Fibroblast of peridontal ligament (primary cell): Measurements from ENCODE around the gene NFKB1.

ENCODE experiments used
- DNase-seq: peaks from one replicate; pipeline ENCODE4 v3.0.0-alpha.2; 2010; ENCODE audit errors: extremely low read depth

The NFKB1 gene

GRCh38 chr4:102500352-102500695 lies 835 bp upstream of the NFKB1 start:
- DNase-seq: no peak

- no peak for DNase-seq
These were observed 213 bp downstream of the NFKB1 start for GRCh38 chr4:102501447-102501696.

GRCh38 chr4:102502543-102502818 lies 1.3 kb downstream of the NFKB1 start:
- no peak for DNase-seq

- no peak for DNase-seq
These were observed 2.2 kb downstream of the NFKB1 start for GRCh38 chr4:102503301-102503746.

- no peak for DNase-seq
These were observed 3.0 kb downstream of the NFKB1 start for GRCh38 chr4:102503831-102504786.

- no peak for DNase-seq
These were observed 3.8 kb downstream of the NFKB1 start for GRCh38 chr4:102504941-102505340.

GRCh38 chr4:102505708-102506107 lies 4.5 kb downstream of the NFKB1 start:
- DNase-seq: no peak

- no peak for DNase-seq
These were observed 5.4 kb downstream of the NFKB1 start for GRCh38 chr4:102506523-102506922.

DNA sequence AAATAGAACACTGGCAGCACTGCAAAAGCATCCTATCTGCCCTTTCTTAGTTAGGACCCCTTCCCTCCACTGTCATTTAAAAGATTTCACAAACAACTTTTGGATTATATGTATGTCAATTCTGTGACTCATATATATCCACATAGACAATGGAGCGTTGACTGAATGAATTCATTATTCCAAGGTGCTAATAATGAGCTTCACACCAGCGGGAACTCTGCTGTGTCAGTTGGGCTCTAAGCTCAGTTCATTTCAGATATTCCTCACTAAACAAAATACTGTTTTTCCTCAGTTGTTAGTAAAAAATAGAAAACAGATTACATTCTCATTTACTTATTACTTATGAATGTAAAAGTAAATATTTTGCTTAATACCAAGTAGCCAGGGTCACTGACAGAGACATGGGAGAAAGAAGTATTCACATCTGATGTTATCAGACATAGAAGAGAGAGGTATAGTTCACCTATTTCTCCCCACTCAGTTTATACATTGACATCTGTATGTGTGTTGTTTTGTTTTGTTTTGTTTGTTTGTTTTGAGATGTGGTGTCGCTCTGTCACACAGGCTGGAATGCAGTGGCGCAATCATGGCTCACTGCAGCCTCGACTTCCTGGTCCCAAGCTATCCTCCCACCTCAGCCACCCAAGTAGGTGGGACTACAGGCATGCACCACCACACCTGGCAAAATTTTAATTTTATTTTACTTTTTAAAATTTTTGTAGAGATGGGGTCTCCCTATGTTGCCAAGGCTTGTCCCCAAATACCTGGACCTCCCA lies 10.9 kb downstream of the NFKB1 start:
- DNase-seq: no peak

GRCh38 chr4:102514298-102514964 lies 13.3 kb downstream of the NFKB1 start:
- no peak for DNase-seq

GRCh38 chr4:102517753-102518152 lies 16.6 kb downstream of the NFKB1 start:
- DNase-seq: no peak

GRCh38 chr4:102518703-102519131 lies 17.6 kb downstream of the NFKB1 start:
- DNase-seq: no peak

DNA sequence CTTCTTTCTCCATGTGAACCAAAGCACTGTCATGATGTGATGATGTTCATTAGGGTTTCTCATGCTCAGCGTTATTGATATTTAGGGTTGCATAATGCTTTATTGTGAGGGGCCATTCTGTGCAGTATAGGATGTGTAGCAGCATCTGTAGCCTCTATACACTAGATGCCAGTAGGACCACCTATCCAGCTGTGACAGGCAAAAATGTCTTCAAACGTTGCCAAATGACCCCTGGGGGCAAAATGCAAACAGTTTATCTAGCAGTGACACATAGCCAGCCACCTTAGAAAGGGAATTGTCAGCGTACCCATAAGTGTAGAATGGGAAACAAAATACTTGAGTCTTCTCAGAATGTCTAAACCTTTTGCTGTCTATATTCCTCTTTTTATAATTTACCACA lies 18.8 kb downstream of the NFKB1 start:
- DNase-seq: no peak

DNA sequence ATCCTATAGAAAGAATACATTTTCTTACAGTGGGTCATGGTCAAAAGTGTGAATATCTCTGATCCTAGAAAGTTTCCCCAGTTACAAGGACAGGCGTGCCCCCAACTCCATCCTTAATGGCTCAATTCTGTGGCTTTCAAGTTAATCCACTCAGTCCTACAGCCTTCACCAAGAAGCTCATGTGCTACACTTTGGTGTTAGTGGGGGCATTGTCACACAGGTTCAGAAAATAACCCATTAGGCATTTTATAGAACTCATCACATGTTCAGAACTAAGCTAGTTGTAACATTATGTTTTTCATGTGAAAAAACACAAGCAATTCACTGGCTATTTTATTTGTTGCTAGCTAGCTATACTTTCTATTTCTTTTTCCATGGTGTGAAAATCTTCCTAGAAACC lies 20.4 kb downstream of the NFKB1 start:
- DNase-seq: no peak

GRCh38 chr4:102522031-102522440 lies 20.9 kb downstream of the NFKB1 start:
- no peak for DNase-seq

GRCh38 chr4:102524691-102525090 lies 23.5 kb downstream of the NFKB1 start:
- no peak for DNase-seq

GRCh38 chr4:102525097-102525496 lies 23.9 kb downstream of the NFKB1 start:
- peak; percentile 29 for DNase-seq

DNA sequence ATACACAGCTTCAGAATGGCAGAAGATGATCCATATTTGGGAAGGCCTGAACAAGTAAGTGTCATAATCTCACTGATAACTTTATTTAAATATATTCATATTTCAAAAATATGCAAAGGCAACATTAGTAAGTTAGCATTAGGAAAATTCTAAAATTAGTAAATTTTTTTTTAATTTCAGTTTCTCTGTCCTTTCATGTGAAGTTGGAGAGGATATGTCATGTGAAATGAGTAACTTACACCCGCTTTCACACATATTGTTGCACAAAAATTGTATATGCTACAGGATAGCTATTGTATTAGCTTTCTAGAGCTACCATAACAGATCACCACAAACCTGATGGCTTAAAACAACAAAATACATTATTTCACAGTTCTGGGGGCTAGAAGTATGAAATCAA lies 24.3 kb downstream of the NFKB1 start:
- no peak for DNase-seq

- no peak for DNase-seq
These were observed 25.4 kb downstream of the NFKB1 start for GRCh38 chr4:102526532-102526931.

DNA sequence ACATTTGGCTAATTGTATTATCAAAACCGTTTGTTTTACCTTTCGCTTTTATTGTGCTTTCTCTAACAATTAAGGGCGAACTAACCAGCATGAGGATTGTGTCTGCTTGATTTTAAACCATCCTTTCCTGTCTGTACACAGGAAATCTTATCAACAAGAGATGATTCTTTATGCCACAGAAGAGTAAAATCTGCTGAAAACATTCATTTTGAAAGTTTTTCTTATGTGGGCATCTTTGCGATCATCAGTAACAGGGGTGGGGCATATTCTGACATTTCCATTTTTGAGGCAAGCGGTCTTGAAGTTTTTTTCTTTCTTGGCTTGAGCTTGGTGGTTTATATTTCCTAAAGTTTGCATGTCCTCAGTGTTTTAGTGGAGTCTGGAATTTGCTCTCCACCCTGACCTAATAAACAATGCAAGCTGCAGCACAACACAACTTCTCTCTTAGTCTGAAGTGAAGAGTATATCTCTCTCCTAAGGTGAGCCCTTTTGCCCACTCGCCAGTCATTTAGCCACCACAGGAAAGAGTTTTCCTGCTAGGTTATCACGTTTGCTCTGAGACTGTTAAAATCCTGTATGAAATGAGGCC lies 26.6 kb downstream of the NFKB1 start:
- peak; percentile 38 for DNase-seq

DNA sequence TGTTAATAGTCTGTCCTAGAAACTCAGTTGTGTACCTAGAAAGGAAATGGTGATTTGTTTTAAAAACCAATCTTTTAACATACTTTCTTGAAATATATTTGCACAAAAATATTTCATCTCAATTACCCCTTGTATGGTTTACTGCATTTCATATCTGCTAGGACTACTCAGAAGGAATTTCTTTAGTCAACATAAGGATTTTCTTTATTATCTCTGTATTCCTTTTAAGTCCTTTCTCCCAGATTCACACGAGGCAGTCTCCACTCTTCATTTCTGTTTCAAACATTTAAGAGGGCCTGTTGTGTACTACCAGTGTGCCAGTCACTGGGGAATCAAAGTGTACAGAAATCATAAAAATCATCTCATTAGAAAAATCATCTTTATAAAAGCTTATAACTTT lies 28.8 kb downstream of the NFKB1 start:
- DNase-seq: no peak

DNA sequence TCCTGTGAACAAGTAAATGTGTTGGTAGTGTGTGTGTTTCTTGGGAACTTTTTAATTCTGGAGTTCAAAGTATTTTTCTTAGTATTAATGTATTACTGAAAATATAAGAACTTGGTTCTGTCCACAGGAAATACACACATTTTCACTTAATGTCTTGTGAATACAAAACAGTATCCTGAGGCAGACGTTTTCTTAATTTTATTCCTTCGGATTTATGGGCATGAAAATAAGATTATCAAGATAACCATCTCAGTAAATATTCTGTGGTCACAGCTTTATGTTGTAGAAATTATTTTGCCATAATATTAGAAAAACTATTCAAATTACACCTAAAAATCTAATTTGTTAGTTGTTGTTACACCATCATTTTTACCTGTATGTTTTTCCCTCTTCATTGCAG lies 29.8 kb downstream of the NFKB1 start:
- DNase-seq: no peak
